ENCODE data around the gene CWC15. TPM values are rescaled to one million over a fixed set of nuclear protein-coding genes. Genes with fewer than 3 reads are reported as not detected.
"Not testable (repeated sequence)": the region's sequence is repeated elsewhere in the genome, so short reads cannot be mapped to it uniquely, and the experiment has no call there.

Gene CWC15
- total and polyA plus RNA-seq, 9 donors = 35.8 to 65.8 (median 56.0) TPM

GRCh38 chr11:94924171-94924572 lies 49.2 kb downstream of the CWC15 start:
- Histone ChIP-seq H3K4me1 (ENCODE audit: insufficient read depth) (peaks cover 15% of the 10 kb centered on the region), H3K27me3 (no peaks in the 10 kb centered on the region), H3K4me3 (no peak overlapping the region), H3K36me3 (no peaks in the 10 kb centered on the region), H3K27ac (no peak overlapping the region), H3K9me3 (no peaks in the 10 kb centered on the region)
- no peak for TF ChIP-seq CTCF (IDR thresholded peaks at IDR 0.05)
- TF ChIP-seq POLR2A (IDR thresholded peaks at IDR 0.05) = no peak
- TF ChIP-seq EP300 (IDR thresholded peaks at IDR 0.05) = no peak
- intact Hi-C loops (cut with DNase I) = no loop called here
- no peak for DNase-seq
- WGBS, 3 donors = 60 to 67% (median 65%) methylated on average over 6 of the region's 6 CpGs

DNA sequence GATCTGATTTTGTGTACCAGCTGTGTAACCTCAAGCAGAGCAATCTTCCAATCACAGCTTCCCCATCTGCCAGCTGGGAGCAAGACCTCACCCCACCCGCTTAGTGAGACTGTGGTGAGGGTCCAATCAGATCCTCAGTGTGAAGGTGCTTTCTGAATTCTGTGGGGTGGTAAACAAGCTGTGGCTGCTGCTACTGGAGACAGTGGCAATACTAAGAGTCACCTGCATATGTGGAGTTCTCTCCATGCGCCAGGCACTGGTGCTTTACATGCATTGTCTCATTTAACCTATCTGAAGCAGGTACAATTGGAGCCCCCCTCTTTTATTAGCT lies 50.4 kb downstream of the CWC15 start:
- Histone ChIP-seq H3K4me3 (no peak overlapping the region), H3K27ac (no peak overlapping the region), H3K36me3 (no peaks in the 10 kb centered on the region), H3K9me3 (no peaks in the 10 kb centered on the region), H3K4me1 (ENCODE audit: insufficient read depth) (peaks cover 12% of the 10 kb centered on the region), H3K27me3 (no peaks in the 10 kb centered on the region)
- DNase-seq = no peak
- 97 to 100% (median 98%) methylated on average over 2 of the region's 2 CpGs for WGBS, 3 donors
- TF ChIP-seq EP300 (IDR thresholded peaks at IDR 0.05) (no peak), POLR2A (IDR thresholded peaks at IDR 0.05) (no peak), CTCF (IDR thresholded peaks at IDR 0.05) (no peak)
- intact Hi-C loops (cut with DNase I) = no loop called here

GRCh38 chr11:94922321-94923003 lies 50.9 kb downstream of the CWC15 start:
- Histone ChIP-seq H3K27me3 (no peaks in the 10 kb centered on the region), H3K9me3 (no peaks in the 10 kb centered on the region), H3K27ac (no peak overlapping the region), H3K4me1 (ENCODE audit: insufficient read depth) (peaks cover 7% of the 10 kb centered on the region), H3K36me3 (no peaks in the 10 kb centered on the region), H3K4me3 (no peak overlapping the region)
- no peak for DNase-seq
- TF ChIP-seq POLR2A (IDR thresholded peaks at IDR 0.05) (no peak), CTCF (IDR thresholded peaks at IDR 0.05) (no peak), EP300 (IDR thresholded peaks at IDR 0.05) (no peak)
- intact Hi-C loops (cut with DNase I) = no loop called here
- 83 to 84% (median 83%) methylated on average over 5 of the region's 5 CpGs for WGBS, 3 donors

DNA sequence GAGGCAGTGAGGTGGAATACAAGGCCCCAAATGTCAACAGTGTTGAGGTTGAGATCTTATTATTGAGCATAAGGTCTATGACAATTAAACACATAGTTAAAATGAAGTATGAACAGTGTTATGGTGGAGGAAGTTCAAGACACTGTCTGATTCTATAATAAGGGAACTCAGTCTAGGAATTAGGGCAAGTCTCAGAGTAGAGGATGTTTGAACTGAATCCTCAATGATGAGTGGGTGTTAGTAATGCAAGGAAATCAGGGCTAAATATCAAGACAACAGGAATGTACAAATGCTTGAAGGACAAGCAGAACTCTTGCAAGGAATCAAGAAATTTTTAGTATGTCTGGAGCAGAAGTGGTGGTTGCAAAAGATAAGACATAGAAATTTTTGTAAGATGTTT lies 53.0 kb downstream of the CWC15 start:
- no peaks in the 10 kb centered on the region for H3K9me3 ChIP-seq
- no peaks in the 10 kb centered on the region for H3K27me3 ChIP-seq
- H3K4me1 ChIP-seq (ENCODE audit: insufficient read depth) = no peaks in the 10 kb centered on the region
- H3K27ac ChIP-seq = no peak overlapping the region
- no peak overlapping the region for H3K4me3 ChIP-seq
- no peaks in the 10 kb centered on the region for H3K36me3 ChIP-seq
- intact Hi-C loops (cut with DNase I) = no loop called here
- TF ChIP-seq CTCF (IDR thresholded peaks at IDR 0.05) (no peak), EP300 (IDR thresholded peaks at IDR 0.05) (no peak), POLR2A (IDR thresholded peaks at IDR 0.05) (no peak)
- no peak for DNase-seq

DNA sequence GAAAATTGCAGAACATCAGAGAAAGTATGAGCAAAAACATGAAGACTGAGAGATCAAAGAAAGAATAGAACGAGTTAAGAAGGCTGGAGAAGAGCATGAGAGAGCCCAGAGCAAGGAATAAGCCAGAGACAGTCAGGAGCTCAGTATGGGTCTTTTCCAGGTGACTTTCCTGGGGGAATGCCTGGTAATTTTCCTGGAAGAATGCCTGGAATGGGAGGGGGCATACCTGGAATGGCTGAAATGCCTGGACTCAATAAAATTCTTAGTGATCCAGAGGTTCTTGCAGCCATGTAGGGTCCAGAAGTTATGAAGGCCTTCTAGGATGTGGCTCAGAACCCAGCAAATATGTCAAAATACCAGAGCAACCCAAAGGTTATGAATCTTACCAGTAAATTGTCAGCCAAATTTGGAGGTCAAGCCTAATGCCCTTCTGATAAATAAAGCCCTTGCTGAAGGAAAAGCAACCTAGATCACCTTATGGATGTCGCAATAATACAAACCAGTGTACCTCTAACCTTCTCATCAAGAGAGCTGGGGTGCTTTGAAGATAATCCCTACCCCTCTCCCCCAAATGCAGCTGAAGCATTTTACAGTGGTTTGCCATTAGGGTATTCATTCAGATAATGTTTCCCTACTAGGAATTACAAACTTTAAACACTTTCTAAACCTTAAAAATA lies 59.5 kb downstream of the CWC15 start:
- WGBS, 3 donors = 94 to 98% (median 95%) methylated on average over 2 of the region's 2 CpGs
- intact Hi-C loops (cut with DNase I); H3K9me3 ChIP-seq; DNase-seq; H3K4me3 ChIP-seq; H3K27me3 ChIP-seq; H3K27ac ChIP-seq; H3K4me1 ChIP-seq (ENCODE audit: insufficient read depth); H3K36me3 ChIP-seq: not testable (repeated sequence)

Data from ovary (tissue), 9 donors.